Kidney (tissue), 14 donors: ENCODE data around the gene TSPYL6. TPM values are rescaled to one million over a fixed set of nuclear protein-coding genes. Genes with fewer than 3 reads are reported as not detected.
A peak's percentile ranks its signal among the peaks of the same experiment; 100 is the strongest.

Experiments used
- DNase-seq, 5 donors: peaks; one replicate each; pipeline ENCODE4 v3.0.0-alpha.2; 2013 to 2020
- FAIRE-seq: peaks from 2 replicates; lab custom pipeline; 2012; peaks lifted over from hg19 to GRCh38; lab: Jason Lieb, UNC
- H3K27ac ChIP-seq, 2 donors: one replicate each; pipeline ENCODE4 v1.7.0; 2013; ENCODE audit warnings: low read depth in 2 of 2, low read length in 2 of 2, inconsistent platforms in 1 of 2
- H3K27me3 ChIP-seq: one replicate; pipeline ENCODE4 v1.7.1; 2013; ENCODE audit warnings: low read length, inconsistent platforms; ENCODE audit not compliant: control insufficient read depth, insufficient read depth
- H3K36me3 ChIP-seq, 3 donors: one replicate each; pipeline versions ENCODE4 v1.7.0 to v1.7.1; 2013; ENCODE audit warnings: low read length in 3 of 3, control low read depth in 1 of 3, inconsistent platforms in 1 of 3; ENCODE audit not compliant: insufficient read depth in 3 of 3, control insufficient read depth in 2 of 3
- H3K4me1 ChIP-seq, 3 donors: one replicate each; pipeline versions ENCODE4 v1.7.0 to v1.7.1; 2013; ENCODE audit warnings: low read length in 3 of 3, inconsistent platforms in 1 of 3, low read depth in 1 of 3; ENCODE audit not compliant: control insufficient read depth in 2 of 3, insufficient read depth in 2 of 3
- H3K4me3 ChIP-seq, 3 donors: one replicate each; pipeline versions ENCODE4 v1.7.0 to v1.8.1; 2013; ENCODE audit warnings: low read length in 3 of 3, control low read depth in 1 of 3, inconsistent platforms in 1 of 3
- H3K9ac ChIP-seq, 3 donors: one replicate each; pipeline versions ENCODE4 v1.7.0 to v1.7.1; 2013; ENCODE audit warnings: low read length in 3 of 3, control low read depth in 1 of 3, inconsistent platforms in 1 of 3
- H3K9me3 ChIP-seq, 3 donors: one replicate each; pipeline versions ENCODE4 v1.7.0 to v1.7.1; 2013; ENCODE audit warnings: low read length in 3 of 3, control low read depth in 1 of 3, inconsistent platforms in 1 of 3; ENCODE audit not compliant: control insufficient read depth in 2 of 3, insufficient read depth in 1 of 3
- intact Hi-C: fragments of 100-400 bp; cut with DNase I; formaldehyde crosslinking; loops from one replicate; pipeline ENCODE4 v1.11.1; 2022
- polyA plus RNA-seq: library from polyadenylated mRNA; stranded (reverse); fragments of 350-450 nt; fragmentation: Illumina TruSeq; extraction: RNeasy Lipid Tissue Mini Kit (QIAGEN cat#74804); gene quantifications from one replicate; pipeline ENCODE4 v1.2.3, GENCODE V29; 2014; ENCODE audit warnings: low read depth, low replicate concordance; ENCODE audit not compliant: insufficient read depth
- total RNA-seq: library from RNA; stranded (reverse); fragmentation: NEBNext Ultra II Directional; extraction: Animal tissue kit (Norgen Biotek cat#: 25700); gene quantifications from one replicate; pipeline ENCODE4 v1.2.1, GENCODE V29; 2021
- TF ChIP-seq, protein P1 (sequence below): IDR thresholded peaks from 3 replicates; pipeline ENCODE4 v1.5.1; 2012; ENCODE audit warnings: mild to moderate bottlenecking, moderate library complexity, borderline replicate concordance; ENCODE audit not compliant: insufficient read depth; ENCODE audit errors: extremely low read depth
- donor health status: control.
- donor health status: control.
- donor health status: control.
- donor health status: control.
- donor health status: control.
- donor health status: DM: yes; HTN: yes; CAD: no.
- donor health status: Normal renal cell carcinoma (clear cell type).

The TSPYL6 gene
- total and polyA plus RNA-seq, 2 donors from 2014 or later, result not detected

DNA sequence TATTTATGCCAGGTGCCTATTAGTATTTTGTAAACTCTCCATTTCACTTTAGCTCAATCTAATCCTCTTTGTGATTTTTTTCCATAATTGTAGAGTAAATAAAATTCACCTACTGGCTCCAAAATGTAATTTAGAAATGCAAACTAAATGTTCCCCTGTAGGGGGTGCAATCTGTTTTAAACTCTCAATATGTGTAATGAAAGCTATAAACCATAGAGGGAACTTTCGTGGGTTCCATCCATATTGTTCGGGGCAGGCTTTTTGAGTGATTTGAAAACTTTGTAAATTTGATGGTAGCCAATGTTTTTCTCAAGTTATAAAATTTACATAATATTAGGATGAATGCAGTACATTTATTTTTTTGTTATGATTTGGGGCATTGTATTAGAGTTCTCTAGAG, 49.4 kb downstream of the TSPYL6 start:
- no peaks in the 10 kb centered on the region for H3K27me3 ChIP-seq
- no peaks in the 10 kb centered on the region for H3K36me3 ChIP-seq
- TF ChIP-seq, protein P1, sequence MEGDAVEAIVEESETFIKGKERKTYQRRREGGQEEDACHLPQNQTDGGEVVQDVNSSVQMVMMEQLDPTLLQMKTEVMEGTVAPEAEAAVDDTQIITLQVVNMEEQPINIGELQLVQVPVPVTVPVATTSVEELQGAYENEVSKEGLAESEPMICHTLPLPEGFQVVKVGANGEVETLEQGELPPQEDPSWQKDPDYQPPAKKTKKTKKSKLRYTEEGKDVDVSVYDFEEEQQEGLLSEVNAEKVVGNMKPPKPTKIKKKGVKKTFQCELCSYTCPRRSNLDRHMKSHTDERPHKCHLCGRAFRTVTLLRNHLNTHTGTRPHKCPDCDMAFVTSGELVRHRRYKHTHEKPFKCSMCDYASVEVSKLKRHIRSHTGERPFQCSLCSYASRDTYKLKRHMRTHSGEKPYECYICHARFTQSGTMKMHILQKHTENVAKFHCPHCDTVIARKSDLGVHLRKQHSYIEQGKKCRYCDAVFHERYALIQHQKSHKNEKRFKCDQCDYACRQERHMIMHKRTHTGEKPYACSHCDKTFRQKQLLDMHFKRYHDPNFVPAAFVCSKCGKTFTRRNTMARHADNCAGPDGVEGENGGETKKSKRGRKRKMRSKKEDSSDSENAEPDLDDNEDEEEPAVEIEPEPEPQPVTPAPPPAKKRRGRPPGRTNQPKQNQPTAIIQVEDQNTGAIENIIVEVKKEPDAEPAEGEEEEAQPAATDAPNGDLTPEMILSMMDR, result peak; percentile 46
- DNase-seq (peak in 2 of 5 donors; percentile 30 to 55), FAIRE-seq (peak; percentile 83)
- no peak overlapping the region for H3K27ac ChIP-seq
- no peaks in the 10 kb centered on the region for H3K9me3 ChIP-seq
- no peak overlapping the region for H3K9ac ChIP-seq
- no peak overlapping the region for H3K4me3 ChIP-seq
- intact Hi-C loops, result no loop called here
- peaks cover 0 to 5% (median 2%) of the 10 kb centered on the region in 3 donors for H3K4me1 ChIP-seq

DNA sequence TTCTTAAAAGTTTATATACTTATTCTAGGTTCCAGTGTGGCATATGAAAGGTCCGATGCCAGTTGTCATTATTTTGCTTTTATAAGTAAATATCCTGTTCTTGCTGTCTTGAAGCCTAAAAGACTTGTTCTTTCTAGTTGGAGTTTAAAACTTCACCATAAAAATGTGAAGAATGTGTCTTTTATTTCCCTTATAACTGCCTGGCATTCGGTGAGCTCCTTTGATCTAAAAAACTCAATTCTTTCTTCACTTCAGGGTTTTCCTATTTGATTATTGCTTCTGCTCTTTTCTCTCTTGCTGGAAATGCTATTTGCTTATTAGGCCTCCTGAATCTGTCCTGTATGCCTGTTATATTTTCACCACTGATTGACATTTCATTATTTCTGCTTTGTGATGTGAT, 51.6 kb downstream of the TSPYL6 start:
- no peak overlapping the region for H3K27ac ChIP-seq
- H3K9ac ChIP-seq, result no peak overlapping the region
- FAIRE-seq (no peak), DNase-seq (no peak)
- TF ChIP-seq, protein P1, result no peak
- no peaks in the 10 kb centered on the region for H3K9me3 ChIP-seq
- no peaks in the 10 kb centered on the region for H3K27me3 ChIP-seq
- no peak overlapping the region for H3K4me3 ChIP-seq
- intact Hi-C loops, result no loop called here
- H3K36me3 ChIP-seq, result no peaks in the 10 kb centered on the region
- peaks cover 0 to 5% (median 2%) of the 10 kb centered on the region in 3 donors for H3K4me1 ChIP-seq

Other genes starting within 250 kb of the TSPYL6 start
- gene ACYP2, start 140.6 kb downstream of the TSPYL6 start, total RNA-seq, result 16.7 TPM
- 24.5 TPM for gene ACYP2, start 140.6 kb downstream of the TSPYL6 start, polyA plus RNA-seq
- 313 TPM for gene SPTBN1, start 200.1 kb upstream of the TSPYL6 start, total RNA-seq
- gene SPTBN1, start 200.1 kb upstream of the TSPYL6 start, polyA plus RNA-seq, result 93.2 TPM